ENCODE measurements around the gene DNM2. TPM values are rescaled to one million over a fixed set of nuclear protein-coding genes. Genes with fewer than 3 reads are reported as not detected.
A peak's percentile ranks its signal among the peaks of the same experiment; 100 is the strongest.

Gene DNM2
- total and polyA plus RNA-seq, 9 of the 15 experiments (the other 6 are each of a cell fraction or from before 2014, with no cell fraction given) = 2.2 to 161 (median 72.6) TPM

- TF ChIP-seq FOXP4 (CRISPR knock-in tag; IDR thresholded peaks at IDR 0.05; ENCODE audit: borderline replicate concordance) = no peak
- no peak for TF ChIP-seq RAD21 (CRISPR knock-in tag; conservative IDR thresholded peaks at IDR 0.05 in 1 of 2, IDR thresholded peaks at IDR 0.05 in 1 of 2)
- 0 out of 2 replicates have a peak, but pooled peaks have one; percentile 55 for TF ChIP-seq GATAD2A (IDR thresholded peaks at IDR 0.05)
- TF ChIP-seq BHLHE40 (IDR thresholded peaks at IDR 0.05; ENCODE audit: low read length) = no peak
- TF ChIP-seq PKNOX1 (IDR thresholded peaks at IDR 0.05) = peak; percentile 93
- no peak for TF ChIP-seq FOXO4 (CRISPR knock-in tag; IDR thresholded peaks at IDR 0.05)
- TF ChIP-seq CCNT2 (IDR thresholded peaks at IDR 0.05; ENCODE audit: borderline replicate concordance, extremely low read depth, insufficient read length, low read depth, low read length) = no peak
- no peak for TF ChIP-seq ZNF668 (CRISPR knock-in tag; IDR thresholded peaks at IDR 0.05)
- TF ChIP-seq PTTG1 (tag; IDR thresholded peaks at IDR 0.05; ENCODE audit: low read depth) = no peak
- peak; percentile 83 for TF ChIP-seq L3MBTL2 (IDR thresholded peaks at IDR 0.05)
- TF ChIP-seq SMC3 (conservative IDR thresholded peaks at IDR 0.05; ENCODE audit: insufficient read depth, low read depth, low read length) = no peak
- no peak for TF ChIP-seq CTCF (IDR thresholded peaks at IDR 0.05 in 2 of 3, conservative IDR thresholded peaks at IDR 0.05 in 1 of 3; ENCODE audit: insufficient read depth in 2 of 3, low read depth in 1 of 3, low read length in 3 of 3)
- no peak for TF ChIP-seq KAT2B (IDR thresholded peaks at IDR 0.05; ENCODE audit: low read depth, low read length)
These were observed 19.2 kb downstream of the DNM2 start (continued) for GRCh38 chr19:10736916-10737551.
